ENCODE results near the gene ELOVL4. TPM values are rescaled to one million over a fixed set of nuclear protein-coding genes. Genes with fewer than 3 reads are reported as not detected.

Gene ELOVL4
- total RNA-seq, 1 experiment from 2014 or later, result 8.5 TPM

- H3K27me3 Mint-ChIP-seq (ENCODE audit: low read depth), result no peaks in the 10 kb centered on the region
- ChIA-PET POLR2A (no interaction called here), CTCF (no interaction called here)
- H3K4me3 Mint-ChIP-seq, result no peak overlapping the region
- DNase-seq (ENCODE audit: low spot score) (no peak), ATAC-seq (no peak)
- no peaks in the 10 kb centered on the region for H3K4me1 Mint-ChIP-seq
- H3K36me3 Mint-ChIP-seq, result peaks cover 37% of the 10 kb centered on the region
- no peak overlapping the region for H3K27ac Mint-ChIP-seq
- peaks cover 52% of the 10 kb centered on the region for H3K9me3 Mint-ChIP-seq
- no peak for TF ChIP-seq STAT6 (CRISPR knock-in tag; conservative IDR thresholded peaks at IDR 0.05; ENCODE audit: low read depth)
- TF ChIP-seq, protein P1, sequence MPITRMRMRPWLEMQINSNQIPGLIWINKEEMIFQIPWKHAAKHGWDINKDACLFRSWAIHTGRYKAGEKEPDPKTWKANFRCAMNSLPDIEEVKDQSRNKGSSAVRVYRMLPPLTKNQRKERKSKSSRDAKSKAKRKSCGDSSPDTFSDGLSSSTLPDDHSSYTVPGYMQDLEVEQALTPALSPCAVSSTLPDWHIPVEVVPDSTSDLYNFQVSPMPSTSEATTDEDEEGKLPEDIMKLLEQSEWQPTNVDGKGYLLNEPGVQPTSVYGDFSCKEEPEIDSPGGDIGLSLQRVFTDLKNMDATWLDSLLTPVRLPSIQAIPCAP (CRISPR knock-in tag; IDR thresholded peaks at IDR 0.05), result no peak
- TF ChIP-seq, protein P2, sequence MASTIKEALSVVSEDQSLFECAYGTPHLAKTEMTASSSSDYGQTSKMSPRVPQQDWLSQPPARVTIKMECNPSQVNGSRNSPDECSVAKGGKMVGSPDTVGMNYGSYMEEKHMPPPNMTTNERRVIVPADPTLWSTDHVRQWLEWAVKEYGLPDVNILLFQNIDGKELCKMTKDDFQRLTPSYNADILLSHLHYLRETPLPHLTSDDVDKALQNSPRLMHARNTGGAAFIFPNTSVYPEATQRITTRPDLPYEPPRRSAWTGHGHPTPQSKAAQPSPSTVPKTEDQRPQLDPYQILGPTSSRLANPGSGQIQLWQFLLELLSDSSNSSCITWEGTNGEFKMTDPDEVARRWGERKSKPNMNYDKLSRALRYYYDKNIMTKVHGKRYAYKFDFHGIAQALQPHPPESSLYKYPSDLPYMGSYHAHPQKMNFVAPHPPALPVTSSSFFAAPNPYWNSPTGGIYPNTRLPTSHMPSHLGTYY (CRISPR knock-in tag; IDR thresholded peaks at IDR 0.05), result no peak
- TF ChIP-seq EMX1 (CRISPR knock-in tag; IDR thresholded peaks at IDR 0.05), result no peak
- no peak for TF ChIP-seq CTCF (IDR thresholded peaks at IDR 0.05)
- TF ChIP-seq, protein P3, sequence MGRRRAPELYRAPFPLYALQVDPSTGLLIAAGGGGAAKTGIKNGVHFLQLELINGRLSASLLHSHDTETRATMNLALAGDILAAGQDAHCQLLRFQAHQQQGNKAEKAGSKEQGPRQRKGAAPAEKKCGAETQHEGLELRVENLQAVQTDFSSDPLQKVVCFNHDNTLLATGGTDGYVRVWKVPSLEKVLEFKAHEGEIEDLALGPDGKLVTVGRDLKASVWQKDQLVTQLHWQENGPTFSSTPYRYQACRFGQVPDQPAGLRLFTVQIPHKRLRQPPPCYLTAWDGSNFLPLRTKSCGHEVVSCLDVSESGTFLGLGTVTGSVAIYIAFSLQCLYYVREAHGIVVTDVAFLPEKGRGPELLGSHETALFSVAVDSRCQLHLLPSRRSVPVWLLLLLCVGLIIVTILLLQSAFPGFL (CRISPR knock-in tag; IDR thresholded peaks at IDR 0.05; ENCODE audit: borderline replicate concordance), result no peak
- TF ChIP-seq AR (CRISPR knock-in tag; IDR thresholded peaks at IDR 0.05), result no peak
- TF ChIP-seq, protein P4, sequence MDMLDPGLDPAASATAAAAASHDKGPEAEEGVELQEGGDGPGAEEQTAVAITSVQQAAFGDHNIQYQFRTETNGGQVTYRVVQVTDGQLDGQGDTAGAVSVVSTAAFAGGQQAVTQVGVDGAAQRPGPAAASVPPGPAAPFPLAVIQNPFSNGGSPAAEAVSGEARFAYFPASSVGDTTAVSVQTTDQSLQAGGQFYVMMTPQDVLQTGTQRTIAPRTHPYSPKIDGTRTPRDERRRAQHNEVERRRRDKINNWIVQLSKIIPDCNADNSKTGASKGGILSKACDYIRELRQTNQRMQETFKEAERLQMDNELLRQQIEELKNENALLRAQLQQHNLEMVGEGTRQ (CRISPR knock-in tag; IDR thresholded peaks at IDR 0.05), result no peak
- TF ChIP-seq KAT7 (CRISPR knock-in tag; IDR thresholded peaks at IDR 0.05; ENCODE audit: borderline replicate concordance), result no peak
- TF ChIP-seq, protein P5, sequence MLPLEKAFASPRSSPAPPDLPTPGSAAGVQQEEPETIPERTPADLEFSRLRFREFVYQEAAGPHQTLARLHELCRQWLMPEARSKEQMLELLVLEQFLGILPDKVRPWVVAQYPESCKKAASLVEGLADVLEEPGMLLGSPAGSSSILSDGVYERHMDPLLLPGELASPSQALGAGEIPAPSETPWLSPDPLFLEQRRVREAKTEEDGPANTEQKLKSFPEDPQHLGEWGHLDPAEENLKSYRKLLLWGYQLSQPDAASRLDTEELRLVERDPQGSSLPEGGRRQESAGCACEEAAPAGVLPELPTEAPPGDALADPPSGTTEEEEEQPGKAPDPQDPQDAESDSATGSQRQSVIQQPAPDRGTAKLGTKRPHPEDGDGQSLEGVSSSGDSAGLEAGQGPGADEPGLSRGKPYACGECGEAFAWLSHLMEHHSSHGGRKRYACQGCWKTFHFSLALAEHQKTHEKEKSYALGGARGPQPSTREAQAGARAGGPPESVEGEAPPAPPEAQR (CRISPR knock-in tag; IDR thresholded peaks at IDR 0.05), result no peak
- TF ChIP-seq ZNF671 (CRISPR knock-in tag; IDR thresholded peaks at IDR 0.05), result no peak
- TF ChIP-seq RELA (CRISPR knock-in tag; IDR thresholded peaks at IDR 0.05; ENCODE audit: borderline replicate concordance), result no peak
- no peak for TF ChIP-seq JAZF1 (CRISPR knock-in tag; IDR thresholded peaks at IDR 0.05)
- TF ChIP-seq, protein P6, sequence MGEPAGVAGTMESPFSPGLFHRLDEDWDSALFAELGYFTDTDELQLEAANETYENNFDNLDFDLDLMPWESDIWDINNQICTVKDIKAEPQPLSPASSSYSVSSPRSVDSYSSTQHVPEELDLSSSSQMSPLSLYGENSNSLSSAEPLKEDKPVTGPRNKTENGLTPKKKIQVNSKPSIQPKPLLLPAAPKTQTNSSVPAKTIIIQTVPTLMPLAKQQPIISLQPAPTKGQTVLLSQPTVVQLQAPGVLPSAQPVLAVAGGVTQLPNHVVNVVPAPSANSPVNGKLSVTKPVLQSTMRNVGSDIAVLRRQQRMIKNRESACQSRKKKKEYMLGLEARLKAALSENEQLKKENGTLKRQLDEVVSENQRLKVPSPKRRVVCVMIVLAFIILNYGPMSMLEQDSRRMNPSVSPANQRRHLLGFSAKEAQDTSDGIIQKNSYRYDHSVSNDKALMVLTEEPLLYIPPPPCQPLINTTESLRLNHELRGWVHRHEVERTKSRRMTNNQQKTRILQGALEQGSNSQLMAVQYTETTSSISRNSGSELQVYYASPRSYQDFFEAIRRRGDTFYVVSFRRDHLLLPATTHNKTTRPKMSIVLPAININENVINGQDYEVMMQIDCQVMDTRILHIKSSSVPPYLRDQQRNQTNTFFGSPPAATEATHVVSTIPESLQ (CRISPR knock-in tag; IDR thresholded peaks at IDR 0.05), result no peak
- no peak for TF ChIP-seq GRHL2 (CRISPR knock-in tag; IDR thresholded peaks at IDR 0.05; ENCODE audit: insufficient replicate concordance, severe bottlenecking)
- TF ChIP-seq, protein P7, sequence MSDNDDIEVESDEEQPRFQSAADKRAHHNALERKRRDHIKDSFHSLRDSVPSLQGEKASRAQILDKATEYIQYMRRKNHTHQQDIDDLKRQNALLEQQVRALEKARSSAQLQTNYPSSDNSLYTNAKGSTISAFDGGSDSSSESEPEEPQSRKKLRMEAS (CRISPR knock-in tag; IDR thresholded peaks at IDR 0.05), result no peak
- no peak for TF ChIP-seq CBFB (CRISPR knock-in tag; IDR thresholded peaks at IDR 0.05; ENCODE audit: low read depth)
Observed at GRCh38 chr6:79969784-79970183, 22.4 kb upstream of the ELOVL4 start.

All from WTC11 (cell line).